22Rv1 (cell line): ENCODE data around the gene SUGP1.
"Not testable (repeated sequence)": the region's sequence is repeated elsewhere in the genome, so short reads cannot be mapped to it uniquely, and the experiment has no call there.

Experiments
- H3K27ac ChIP-seq: fragments of 450-650 bp; 2 replicates; pipeline ENCODE4 v1.5.1; 2017
- CTCF ChIP-seq: fragments of 450-650 bp; IDR thresholded peaks from 2 replicates; pipeline ENCODE4 v1.5.1; 2017; ENCODE audit warnings: mild to moderate bottlenecking
- ZFX ChIP-seq: fragments of 450-650 bp; IDR thresholded peaks from 2 replicates; pipeline ENCODE4 v1.6.1; 2017; ENCODE audit warnings: antibody characterized with exemption, borderline replicate concordance

Gene SUGP1

DNA sequence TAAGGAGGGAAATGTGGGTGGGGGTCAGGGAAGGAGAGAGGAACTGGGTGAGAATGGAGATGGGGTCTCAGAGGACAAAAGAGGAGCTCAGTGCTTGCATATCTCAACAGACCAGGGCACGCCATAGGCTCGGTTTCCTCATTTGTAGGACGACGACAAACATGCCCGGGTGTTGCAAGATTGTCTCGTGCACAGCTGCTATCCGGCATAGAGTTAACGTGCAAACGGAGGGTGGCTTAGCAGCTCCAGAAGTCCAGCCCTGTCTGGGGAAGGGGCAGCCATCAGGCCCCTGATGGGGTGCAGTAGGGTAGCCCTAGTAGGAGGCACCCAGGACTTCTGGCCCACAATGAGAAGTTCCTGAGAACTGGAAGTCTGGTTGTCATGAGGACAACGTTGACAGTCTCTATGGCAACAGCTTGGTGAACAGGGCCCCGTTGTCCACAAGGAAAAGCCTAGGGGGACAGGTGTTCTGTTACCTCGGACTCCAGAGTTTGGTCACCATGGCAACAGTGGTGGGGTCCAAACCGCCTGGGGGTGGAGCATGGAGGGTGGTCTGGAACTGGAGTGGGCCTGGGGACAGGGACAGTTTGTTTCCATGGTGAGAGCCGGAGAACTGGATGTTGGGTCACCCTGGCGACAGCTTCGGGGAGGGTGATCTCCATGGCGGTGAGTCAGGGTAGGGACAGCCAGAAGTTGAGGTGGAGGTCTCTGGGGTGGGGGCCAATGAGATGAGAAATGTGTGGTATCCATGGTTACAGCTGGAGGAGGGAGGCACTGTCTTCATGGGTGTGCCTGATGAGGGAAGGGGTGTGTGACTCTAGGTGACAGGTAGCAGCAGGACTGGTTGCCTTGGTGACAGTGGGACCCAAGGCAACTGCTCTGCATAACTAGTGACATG is 64.0 kb downstream of the SUGP1 start:
- TF ChIP-seq CTCF = no peak
- TF ChIP-seq ZFX = no peak
- no peak overlapping the region for H3K27ac ChIP-seq

DNA sequence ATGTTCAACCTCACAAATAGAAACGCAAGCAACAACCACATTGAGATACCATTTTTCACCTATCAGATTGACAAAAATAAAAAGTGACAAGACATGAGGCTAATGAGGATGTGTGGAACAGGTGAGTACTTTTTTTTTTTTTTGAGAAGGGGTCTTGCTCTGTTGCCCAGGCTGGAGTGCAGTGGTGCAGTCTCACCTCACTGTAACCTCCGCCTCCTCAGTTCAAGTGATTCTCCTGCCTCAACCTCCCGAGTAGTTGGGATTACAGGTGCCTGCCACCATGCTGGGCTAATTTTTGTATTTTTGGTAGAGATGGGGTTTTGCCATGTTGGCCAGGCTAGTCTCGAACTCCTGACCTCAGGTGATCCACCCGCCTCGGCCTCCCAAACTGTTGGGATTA is 66.9 kb downstream of the SUGP1 start:
- H3K27ac ChIP-seq = not testable (repeated sequence)

GRCh38 chr19:19250196-19250801 is 70.0 kb downstream of the SUGP1 start:
- H3K27ac ChIP-seq = no peak overlapping the region

DNA sequence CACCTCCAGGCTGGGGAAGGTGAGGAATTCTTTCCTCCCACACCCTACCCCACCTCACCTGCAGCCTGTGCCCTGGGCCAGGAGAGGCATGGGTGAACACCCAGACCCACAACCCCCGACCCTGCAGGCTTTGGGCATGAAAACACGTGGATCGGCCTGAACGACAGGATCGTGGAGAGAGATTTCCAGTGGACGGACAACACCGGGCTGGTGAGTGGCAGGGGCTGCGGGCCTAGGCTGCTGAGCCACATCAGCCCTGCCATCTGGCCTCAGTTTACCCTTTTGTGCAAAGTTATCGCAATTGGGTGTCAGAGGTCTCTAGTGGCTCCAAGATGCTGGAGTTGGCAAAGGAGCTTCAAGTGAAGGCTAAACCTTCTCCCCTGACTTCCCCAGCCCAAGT is 79.8 kb downstream of the SUGP1 start:
- TF ChIP-seq ZFX (no peak), CTCF (no peak)
- no peak overlapping the region for H3K27ac ChIP-seq

More at GRCh38 chr19:19250196-19250801, 70.0 kb downstream of the SUGP1 start:
- no peak for TF ChIP-seq ZFX
- no peak for TF ChIP-seq CTCF

- H3K27ac ChIP-seq = no peak overlapping the region
- TF ChIP-seq ZFX (no peak), CTCF (no peak)
Measured at GRCh38 chr19:19239675-19240074, 80.6 kb downstream of the SUGP1 start.

- TF ChIP-seq CTCF (no peak), ZFX (no peak)
- no peak overlapping the region for H3K27ac ChIP-seq
Measured at GRCh38 chr19:19238126-19238894, 82.0 kb downstream of the SUGP1 start.

- TF ChIP-seq CTCF (no peak), ZFX (no peak)
- H3K27ac ChIP-seq = no peak overlapping the region
Measured at GRCh38 chr19:19236173-19236572, 84.1 kb downstream of the SUGP1 start.
